Kidney tubule cell (primary cell): ENCODE results near the gene COL4A4.

Experiments used
- DNase-seq: peaks from one replicate; pipeline ENCODE4 v3.0.0-alpha.2; 2018; ENCODE audit warnings: low spot score

COL4A4 gene

GRCh38 chr2:226979004-226979403 is 185.0 kb downstream of the COL4A4 start:
- DNase-seq: no peak

GRCh38 chr2:226978300-226978699 is 185.7 kb downstream of the COL4A4 start:
- DNase-seq: no peak

- DNase-seq: no peak
Observed at GRCh38 chr2:226977775-226978190, 186.2 kb downstream of the COL4A4 start.

- no peak for DNase-seq
Observed at GRCh38 chr2:226973816-226974215, 190.2 kb downstream of the COL4A4 start.

GRCh38 chr2:226971770-226972169 is 192.2 kb downstream of the COL4A4 start:
- no peak for DNase-seq

- DNase-seq: no peak
Observed at GRCh38 chr2:226971084-226971483, 192.9 kb downstream of the COL4A4 start.

GRCh38 chr2:226970362-226970761 is 193.6 kb downstream of the COL4A4 start:
- no peak for DNase-seq

- no peak for DNase-seq
Observed at GRCh38 chr2:226969417-226970080, 194.5 kb downstream of the COL4A4 start.

GRCh38 chr2:226965376-226965775 is 198.6 kb downstream of the COL4A4 start:
- no peak for DNase-seq

GRCh38 chr2:226963528-226963927 is 200.5 kb downstream of the COL4A4 start:
- DNase-seq: peak; percentile 97

- no peak for DNase-seq
Observed at GRCh38 chr2:226962176-226962773, 201.7 kb downstream of the COL4A4 start.

- no peak for DNase-seq
Observed at GRCh38 chr2:226959418-226959817, 204.6 kb downstream of the COL4A4 start.

GRCh38 chr2:226956659-226957058 is 207.3 kb downstream of the COL4A4 start:
- DNase-seq: no peak

GRCh38 chr2:226953826-226954225 is 210.2 kb downstream of the COL4A4 start:
- DNase-seq: no peak

- DNase-seq: no peak
Observed at GRCh38 chr2:226953206-226953605, 210.8 kb downstream of the COL4A4 start.
